ENCODE results near the gene SYT6.

- TF ChIP-seq CTCF (IDR thresholded peaks at IDR 0.05) (no peak), POLR2A (IDR thresholded peaks at IDR 0.05) (no peak)
Observed at GRCh38 chr1:114126261-114127095, 27.2 kb downstream of the SYT6 start.

Measured in uterus (tissue), 2 donors.